ENCODE results near the gene MCM8. TPM values are rescaled to one million over a fixed set of nuclear protein-coding genes. Genes with fewer than 3 reads are reported as not detected.
A peak's percentile ranks its signal among the peaks of the same experiment; 100 is the strongest.

MCM8 gene
- 15.0 and 59.9 TPM in 2 replicates for total RNA-seq (2011; cell fraction: chromatin; rRNA removed; ENCODE audit: low replicate concordance)
- 6.3 and 9.6 TPM in 2 replicates for total RNA-seq (2011; cell fraction: nucleolus; rRNA removed)
- total RNA-seq (2011; cell fraction: nucleoplasm; rRNA removed): 15.5 and 18.9 TPM in 2 replicates
- total RNA-seq (2014; rRNA removed): 19.3 and 22.5 TPM in 2 replicates
- total RNA-seq (2014; rRNA removed; fragmentation: Illumina TruSeq; extraction: Trizol): 43.8 and 46.2 TPM in 2 replicates
- total RNA-seq (2015; rRNA removed; fragmentation: Illumina TruSeq; extraction: Trizol): 35.1 and 37.4 TPM in 2 replicates
- total RNA-seq (2021): 21.5 and 21.8 TPM in 2 replicates
- polyA plus RNA-seq (2011; rRNA removed): 38.1 and 43.2 TPM in 2 replicates
- 5.4 and 15.5 TPM in 2 replicates for polyA plus RNA-seq (2011; cell fraction: cytosol; rRNA removed)
- 21.4 and 36.2 TPM in 2 replicates for polyA plus RNA-seq (2011; cell fraction: nucleus; rRNA removed)
- polyA plus RNA-seq (2012): 18.8 and 18.9 TPM in 2 replicates
- polyA plus RNA-seq (2014; fragmentation: Illumina TruSeq; extraction: Trizol): 31.6 and 35.0 TPM in 2 replicates
- 1 to 10 TPM; 4.5 to 9.0 TPM for polyA plus RNA-seq (2014; fragmentation: Nextera tagmentation; extraction: Ambion mirVana)
- polyA plus RNA-seq (2014; rRNA removed): 25.4 and 30.5 TPM in 2 replicates
- 30.4 and 40.8 TPM in 2 replicates for polyA minus RNA-seq (2011; rRNA and poly(A)+ RNA removed)
- 10.7 and 11.6 TPM in 2 replicates for polyA minus RNA-seq (2011; cell fraction: cytosol; rRNA and poly(A)+ RNA removed)
- 8.5 and 18.7 TPM in 2 replicates for polyA minus RNA-seq (2011; cell fraction: nucleus; rRNA and poly(A)+ RNA removed)
- Bru-seq, nascent RNA: percentile 84 among the genes with signal in this experiment
- percentile 85 among the genes with signal in this experiment for BruChase-seq, experiment 1, labeled RNA remaining after a 2-hour chase
- percentile 84 among the genes with signal in this experiment for BruChase-seq, experiment 2, labeled RNA remaining after a 6-hour chase
- long read RNA-seq, experiment 1, full-length matches to known transcripts: 6 of 39 reads
- long read RNA-seq, experiment 1, partial matches to known transcripts: 15 of 39 reads
- long read RNA-seq, experiment 1, other reads (novel, unspliced or antisense): 18 of 39 reads
- long read RNA-seq, experiment 2, partial matches to known transcripts: 4 of 21 reads
- long read RNA-seq, experiment 2, other reads (novel, unspliced or antisense): 16 of 21 reads
- long read RNA-seq, experiment 3, partial matches to known transcripts: 2 of 2 reads
- long read RNA-seq, experiment 3, other reads (novel, unspliced or antisense): 0 of 2 reads

GRCh38 chr20:5950271-5951031 is at the start of gene MCM8, which contains the start of gene TRMT6:
Gene MCM8 (plus strand): TSS chr20:5950652. CDS start chr20:5952016, 1,364 bp downstream.
Gene TRMT6 (minus strand): TSS chr20:5950533. CDS start chr20:5950405, 128 bp downstream.
- Histone ChIP-seq H3K9me3 (replicated peaks; ENCODE audit: control insufficient read depth, insufficient read depth, low read depth, low read length) (no peaks in the 10 kb centered on the region), H2AFZ (ENCODE audit: low read depth, low read length) (peak within 1 kb of the TSS; percentile 90), H3K27ac (ENCODE audit: extremely low read depth, low read depth, low read length) (peak within 1 kb of the TSS; percentile 80), H3K4me3 (peak within 1 kb of the TSS; percentile 64), H4K20me1 (replicated peaks; ENCODE audit: control insufficient read depth, insufficient read depth, low read length) (no peaks in the 10 kb centered on the region), H3K79me2 (ENCODE audit: control insufficient read depth, insufficient read depth, low read length) (peaks cover 47% of the 10 kb centered on the region), H3K4me1 (replicated peaks in 1 of 2; ENCODE audit: control insufficient read depth in 2 of 2, insufficient read depth in 2 of 2, low read length in 2 of 2) (peaks cover 0 to 9% of the 10 kb centered on the region in 2 experiments; a peak in 1 of 5 replicates), H3K9ac (ENCODE audit: insufficient read depth in 1 of 2, low read depth in 2 of 2, low read length in 2 of 2) (peak within 1 kb of the TSS; percentile 89 to 92), H3K27me3 (ENCODE audit: control insufficient read depth in 2 of 2, insufficient read depth in 2 of 2, low read length in 2 of 2) (no peaks in the 10 kb centered on the region), H3K9me1 (ENCODE audit: control insufficient read depth, insufficient read depth, low read length) (no peaks in the 10 kb centered on the region), H3K36me3 (ENCODE audit: control insufficient read depth, insufficient read depth, low read length) (peaks cover 60% of the 10 kb centered on the region), H3K4me2 (ENCODE audit: insufficient read depth, low read length) (peak within 1 kb of the TSS; percentile 88)
- peak; percentile 97 for FAIRE-seq
- BruUV-seq (replicated peaks): no TSS peak
- in situ Hi-C loops (cut with MboI) (no loop called here), intact Hi-C loops (cut with micrococcal nuclease) (loop anchor here (10.0 kb wide), 1 partner anchor 124 kb away; no protein-coding TSS in a partner anchor)
- ATAC-seq: peak; percentile 98
- peak; percentile 85 to 97 (median 86) for DNase-seq (ENCODE audit: extremely low read depth in 1 of 4, low spot score in 3 of 4)
- WGBS (ENCODE audit: insufficient coverage, low coverage, missing lambda C conversion rate): 0% methylated on average over 25 of the region's 61 CpGs
- CTCF ChIA-PET (ENCODE audit: low intra/inter-chr PET ratio): no interaction called here
- POLR2A ChIA-PET: no interaction called here
- TF ChIP-seq E2F6 (IDR thresholded peaks at IDR 0.05; ENCODE audit: borderline replicate concordance in 1 of 2, extremely low read depth in 1 of 2, insufficient read depth in 1 of 2, insufficient read length in 1 of 2, low read depth in 1 of 2, low read length in 1 of 2, poor library complexity in 1 of 2, severe bottlenecking in 1 of 2): peak; percentile 79 to 81
- peak; percentile 97 for TF ChIP-seq MYC (IDR thresholded peaks at IDR 0.05; ENCODE audit: low read depth, low read length)
- 0 out of 2 replicates have a peak, but pooled peaks have one; percentile 44 for TF ChIP-seq MYC (CRISPR knock-in tag; IDR thresholded peaks at IDR 0.05; ENCODE audit: borderline replicate concordance, low read depth)
- TF ChIP-seq RFX7 (CRISPR knock-in tag; IDR thresholded peaks at IDR 0.05): no peak
- peak; percentile 36; the same call in 1 of the 2 replicates for TF ChIP-seq GMEB1 (CRISPR knock-in tag; IDR thresholded peaks at IDR 0.05)
- TF ChIP-seq ZFX (CRISPR knock-in tag; IDR thresholded peaks at IDR 0.05): peak; percentile 23; the same call in 1 of the 2 replicates
- no peak for TF ChIP-seq TEAD4 (IDR thresholded peaks at IDR 0.05; ENCODE audit: low read length)
- TF ChIP-seq TEAD4 (CRISPR knock-in tag; IDR thresholded peaks at IDR 0.05; ENCODE audit: borderline replicate concordance): no peak
- peak; percentile 72 for TF ChIP-seq CXXC5 (CRISPR knock-in tag; IDR thresholded peaks at IDR 0.05)
- peak; percentile 97; the same call in 1 of the 2 replicates for TF ChIP-seq NKRF (IDR thresholded peaks at IDR 0.05; ENCODE audit: borderline replicate concordance)
- TF ChIP-seq ELF1 (tag; IDR thresholded peaks at IDR 0.05): peak; percentile 93
